ENCODE results near the gene DYNC1LI1.
"Not testable (repeated sequence)": the region's sequence is repeated elsewhere in the genome, so short reads cannot be mapped to it uniquely, and the experiment has no call there.

DYNC1LI1 gene

DNA sequence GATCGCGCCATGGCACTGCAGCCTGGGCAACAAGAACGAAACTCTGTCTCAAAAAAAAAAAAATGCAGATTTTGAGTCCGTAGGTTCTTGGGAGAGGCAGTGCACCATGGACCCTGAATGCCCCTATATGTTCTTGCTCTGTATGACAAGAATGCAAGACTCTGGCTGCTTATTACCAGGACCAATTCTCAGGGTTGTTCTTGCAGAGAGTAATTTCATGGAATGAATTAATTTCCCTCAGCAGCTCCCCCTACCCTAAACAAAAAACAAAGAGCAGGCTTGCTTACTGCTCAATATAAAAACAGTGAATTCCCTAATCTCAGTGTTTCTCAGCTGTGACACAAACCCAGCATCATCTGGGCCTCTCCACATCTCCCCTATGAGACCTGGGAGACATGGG lies 20.5 kb upstream of the DYNC1LI1 start:
- DNase-seq (ENCODE audit: low spot score) = no peak
- TF ChIP-seq, protein P1, sequence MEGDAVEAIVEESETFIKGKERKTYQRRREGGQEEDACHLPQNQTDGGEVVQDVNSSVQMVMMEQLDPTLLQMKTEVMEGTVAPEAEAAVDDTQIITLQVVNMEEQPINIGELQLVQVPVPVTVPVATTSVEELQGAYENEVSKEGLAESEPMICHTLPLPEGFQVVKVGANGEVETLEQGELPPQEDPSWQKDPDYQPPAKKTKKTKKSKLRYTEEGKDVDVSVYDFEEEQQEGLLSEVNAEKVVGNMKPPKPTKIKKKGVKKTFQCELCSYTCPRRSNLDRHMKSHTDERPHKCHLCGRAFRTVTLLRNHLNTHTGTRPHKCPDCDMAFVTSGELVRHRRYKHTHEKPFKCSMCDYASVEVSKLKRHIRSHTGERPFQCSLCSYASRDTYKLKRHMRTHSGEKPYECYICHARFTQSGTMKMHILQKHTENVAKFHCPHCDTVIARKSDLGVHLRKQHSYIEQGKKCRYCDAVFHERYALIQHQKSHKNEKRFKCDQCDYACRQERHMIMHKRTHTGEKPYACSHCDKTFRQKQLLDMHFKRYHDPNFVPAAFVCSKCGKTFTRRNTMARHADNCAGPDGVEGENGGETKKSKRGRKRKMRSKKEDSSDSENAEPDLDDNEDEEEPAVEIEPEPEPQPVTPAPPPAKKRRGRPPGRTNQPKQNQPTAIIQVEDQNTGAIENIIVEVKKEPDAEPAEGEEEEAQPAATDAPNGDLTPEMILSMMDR (conservative IDR thresholded peaks at IDR 0.05; ENCODE audit: low read depth) = no peak
- ChIA-PET POLR2A (ENCODE audit: low non-redundant PET) (no interaction called here), CTCF (no interaction called here)
- H3K27ac ChIP-seq = no peak overlapping the region

DNA sequence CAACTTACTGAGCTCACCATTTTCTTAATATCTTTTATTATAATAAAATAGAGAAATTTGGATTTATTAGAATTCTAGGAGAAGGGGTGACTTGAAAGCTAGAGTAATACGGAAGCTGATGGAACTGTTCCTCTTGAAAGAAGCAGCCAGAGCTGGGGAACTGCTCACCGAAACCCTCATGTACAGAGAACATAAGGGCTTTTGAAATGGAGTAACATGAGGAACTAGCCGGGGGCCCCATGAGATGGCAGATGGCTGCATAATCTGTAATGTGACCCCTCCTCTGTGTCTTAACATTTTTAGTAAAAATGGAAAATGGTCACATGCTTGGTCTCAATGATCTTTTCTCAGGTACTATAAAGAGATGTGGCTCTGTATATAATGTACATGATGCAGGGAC lies 15.7 kb upstream of the DYNC1LI1 start:
- TF ChIP-seq, protein P1 (conservative IDR thresholded peaks at IDR 0.05; ENCODE audit: low read depth) = no peak
- no peak overlapping the region for H3K27ac ChIP-seq
- no peak for DNase-seq (ENCODE audit: low spot score)
- CTCF ChIA-PET = interaction anchor here (0.6 kb wide), 1 partner anchor 98 kb away, joined by 3 read pairs; no protein-coding TSS in a partner anchor
- POLR2A ChIA-PET (ENCODE audit: low non-redundant PET) = no interaction called here

DNA sequence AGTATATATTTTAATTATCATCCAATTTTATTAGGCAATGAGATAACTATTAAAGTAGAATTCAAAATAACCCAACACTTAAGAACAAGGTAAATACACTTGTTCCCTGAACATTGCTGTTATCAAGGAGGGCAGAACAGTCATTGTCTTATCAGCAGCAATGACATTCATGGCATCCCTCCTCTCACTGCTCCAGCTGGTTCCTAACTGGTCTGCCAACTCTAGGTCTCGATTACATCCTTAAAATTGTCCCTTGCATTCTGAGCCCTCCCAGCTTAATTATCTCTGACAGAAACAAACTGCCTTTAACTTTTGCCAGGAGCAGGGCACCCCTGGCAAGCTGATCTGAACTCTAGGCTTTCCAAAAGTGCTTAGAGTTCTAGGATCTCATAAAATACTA lies 14.0 kb upstream of the DYNC1LI1 start:
- ChIA-PET CTCF (interaction anchor here (0.6 kb wide), 1 partner anchor 748 kb away, joined by 3 read pairs; no protein-coding TSS in a partner anchor), POLR2A (ENCODE audit: low non-redundant PET) (no interaction called here)
- no peak overlapping the region for H3K27ac ChIP-seq
- DNase-seq (ENCODE audit: low spot score) = no peak
- TF ChIP-seq, protein P1 (conservative IDR thresholded peaks at IDR 0.05; ENCODE audit: low read depth) = no peak

DNA sequence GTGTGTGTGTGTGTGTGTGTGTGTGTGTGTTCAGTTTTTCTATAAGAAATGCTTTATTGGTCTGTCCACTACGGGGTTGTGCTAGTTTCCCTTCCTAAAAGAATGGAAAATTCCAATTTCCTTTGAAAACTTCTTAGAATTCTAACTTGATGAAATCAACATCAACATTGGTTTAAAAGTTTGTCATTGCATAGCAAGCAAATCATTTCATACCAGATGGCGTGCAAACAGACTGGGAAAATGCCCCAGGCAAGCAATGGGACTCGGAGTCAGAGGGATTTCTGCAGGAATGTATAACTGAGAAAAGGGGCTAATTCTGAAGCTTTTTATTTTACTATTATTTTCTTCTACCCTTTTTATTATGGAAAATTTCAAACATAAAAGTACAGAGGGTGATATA lies 13.1 kb upstream of the DYNC1LI1 start:
- TF ChIP-seq, protein P1 (conservative IDR thresholded peaks at IDR 0.05; ENCODE audit: low read depth) = no peak
- DNase-seq (ENCODE audit: low spot score) = no peak
- ChIA-PET CTCF (no interaction called here), POLR2A (ENCODE audit: low non-redundant PET) (no interaction called here)
- H3K27ac ChIP-seq = no peak overlapping the region

DNA sequence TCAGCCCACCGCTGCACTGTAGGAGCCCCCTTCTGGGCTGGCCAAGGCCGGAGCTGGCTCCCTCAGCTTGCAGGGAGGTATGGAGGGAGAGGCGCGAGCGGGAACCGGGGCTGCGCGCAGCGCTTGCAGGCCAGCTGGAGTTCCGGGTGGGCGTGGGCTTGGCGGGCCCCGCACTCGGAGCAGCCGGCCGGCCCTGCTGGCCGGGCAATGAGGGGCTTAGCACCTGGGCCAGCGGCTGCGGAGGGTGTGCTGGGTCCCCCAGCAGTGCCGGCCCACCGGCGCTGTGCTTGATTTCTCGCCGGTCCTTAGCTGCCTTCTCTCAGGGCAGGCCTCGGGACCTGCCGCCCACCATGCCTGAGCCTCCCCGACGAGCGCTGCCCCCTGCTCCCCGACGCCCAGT lies 8.0 kb upstream of the DYNC1LI1 start:
- DNase-seq (ENCODE audit: low spot score); CTCF ChIA-PET; H3K27ac ChIP-seq; POLR2A ChIA-PET (ENCODE audit: low non-redundant PET): not testable (repeated sequence)

DNA sequence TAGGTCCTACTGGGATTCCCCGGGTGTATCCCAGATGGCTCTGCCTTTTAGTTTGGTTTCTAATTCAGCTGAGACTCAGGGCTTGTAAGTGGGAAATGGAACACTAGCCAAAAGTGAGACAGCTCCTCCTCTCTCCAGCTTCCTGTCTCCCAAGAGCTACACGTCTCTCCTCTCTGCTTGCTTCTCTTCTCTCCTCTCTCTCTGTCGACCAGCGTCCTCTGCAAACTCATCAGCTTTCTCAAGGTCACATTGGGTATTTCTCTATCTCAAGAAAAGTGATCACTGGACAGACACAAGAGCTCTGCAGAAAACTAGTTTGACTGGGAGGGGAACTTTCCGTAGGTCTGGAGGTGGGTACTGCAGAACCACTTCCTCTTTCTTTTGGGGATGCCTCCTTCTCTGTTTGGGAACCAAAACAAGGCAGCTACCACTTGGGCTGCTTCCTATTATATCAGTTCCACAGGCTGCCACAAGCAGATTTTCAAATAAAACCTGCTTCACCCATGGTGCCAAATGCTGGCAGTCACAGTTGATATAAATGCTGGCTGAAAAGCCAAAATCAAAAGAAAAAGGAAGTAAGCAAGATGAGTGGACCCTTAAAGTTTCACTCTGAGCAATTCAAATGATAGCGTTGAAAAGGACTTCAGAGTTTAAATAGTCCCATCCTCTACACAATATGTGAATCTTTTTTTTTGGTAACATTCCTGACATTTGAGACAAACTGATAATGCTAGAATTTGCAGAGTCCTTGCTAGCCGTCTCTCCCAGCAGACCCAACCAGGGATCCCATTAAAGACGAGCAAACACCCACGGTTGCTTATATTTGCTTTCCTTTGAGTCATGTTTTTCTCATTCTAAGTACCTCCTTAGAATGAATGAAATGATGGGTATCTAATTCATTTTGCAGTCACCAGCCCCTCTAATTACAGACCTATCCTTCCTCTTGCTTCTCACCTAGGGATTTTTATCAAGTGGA lies 7.2 kb upstream of the DYNC1LI1 start:
- TF ChIP-seq, protein P1 (conservative IDR thresholded peaks at IDR 0.05; ENCODE audit: low read depth) = no peak
- CTCF ChIA-PET = no interaction called here
- no peak for DNase-seq (ENCODE audit: low spot score)
- POLR2A ChIA-PET (ENCODE audit: low non-redundant PET) = no interaction called here
- no peak overlapping the region for H3K27ac ChIP-seq

DNA sequence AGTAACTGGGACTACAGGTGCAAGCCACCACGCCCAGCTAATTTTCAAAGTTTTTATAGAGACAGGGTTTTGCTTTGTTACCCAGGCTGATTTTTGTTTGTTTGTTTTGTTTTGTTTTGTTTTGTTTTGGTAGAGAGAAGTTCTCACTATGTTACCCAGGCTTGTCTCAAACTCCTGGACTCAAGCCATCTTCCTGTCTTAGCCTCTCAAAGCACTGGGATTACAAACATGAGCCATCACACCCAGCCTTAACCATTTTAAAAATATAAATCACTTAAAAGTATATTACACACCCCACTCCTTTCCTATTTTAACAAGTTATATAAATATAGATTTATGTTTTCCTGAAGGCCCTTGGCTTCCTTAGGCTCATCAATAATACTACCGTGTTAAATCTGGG lies 6.5 kb upstream of the DYNC1LI1 start:
- ChIA-PET CTCF (no interaction called here), POLR2A (ENCODE audit: low non-redundant PET) (no interaction called here)
- no peak for DNase-seq (ENCODE audit: low spot score)
- TF ChIP-seq, protein P1 (conservative IDR thresholded peaks at IDR 0.05; ENCODE audit: low read depth) = no peak
- H3K27ac ChIP-seq = no peak overlapping the region

Measured in RWPE1 (cell line).